Kidney glomerular epithelial cell (primary cell): ENCODE results near the gene UBE2S.

Experiments
- DNase-seq: peaks from one replicate; lab custom pipeline; 2025; lab: John Stamatoyannopoulos, UW

The UBE2S gene

DNA sequence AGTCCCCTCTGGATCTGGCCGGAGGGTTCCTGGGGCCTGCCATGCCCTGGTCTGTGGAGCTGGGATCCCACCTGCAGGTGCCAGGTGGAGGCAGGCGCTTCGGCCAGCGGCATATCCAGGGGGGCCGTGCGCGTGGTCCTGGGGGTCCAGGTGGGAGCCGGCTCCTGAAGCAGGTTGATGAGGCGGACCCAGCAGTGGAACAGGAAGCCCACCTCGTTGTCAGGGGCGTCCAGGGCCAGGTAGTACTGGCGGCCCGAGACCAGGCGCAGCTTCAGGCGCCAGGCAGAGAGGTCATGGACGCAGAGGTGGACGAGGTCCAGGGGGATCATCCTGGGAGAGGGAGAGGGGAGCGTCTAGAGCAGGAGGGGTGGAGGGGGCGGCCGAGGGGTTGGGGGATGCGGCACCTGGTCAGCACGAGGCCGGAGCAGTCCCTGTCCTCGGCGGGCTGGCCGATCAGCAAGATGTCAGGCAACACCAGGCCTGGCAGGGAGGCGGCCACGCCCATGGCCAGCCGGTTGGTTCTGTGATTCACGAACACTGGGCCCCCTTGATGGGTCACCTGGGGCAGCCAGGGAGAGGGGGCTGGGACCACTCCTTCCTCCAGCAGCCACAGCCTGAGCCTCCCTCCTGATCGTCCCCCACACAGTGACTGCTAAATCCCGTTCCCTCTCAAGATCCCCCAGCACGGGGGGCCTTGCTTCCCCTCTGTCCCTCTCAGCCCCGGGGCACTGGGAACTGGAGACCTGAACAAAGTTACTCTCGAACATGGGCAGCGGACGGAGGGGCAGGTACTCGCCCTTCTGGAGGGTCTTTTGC is 45.2 kb downstream of the UBE2S start:
- no peak for DNase-seq

DNA sequence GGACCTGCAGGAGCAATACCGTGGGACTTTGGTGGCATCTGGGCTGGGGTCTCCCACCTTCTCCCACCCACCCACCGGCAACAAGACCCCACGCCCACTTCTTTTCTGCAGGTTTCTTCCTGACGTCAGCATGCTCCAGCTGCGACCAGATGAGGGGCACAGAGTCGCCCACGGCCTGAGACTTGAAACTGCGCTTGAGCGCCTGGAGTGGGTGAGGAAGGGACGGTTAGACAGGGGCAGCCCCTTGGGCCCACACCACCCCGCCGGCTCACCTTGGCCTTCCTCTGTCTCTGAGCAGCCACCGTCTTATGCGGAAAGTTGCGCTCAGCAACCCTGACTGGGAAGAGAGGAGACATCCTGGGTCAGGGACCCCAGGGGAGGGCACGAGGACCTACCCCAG is 46.7 kb downstream of the UBE2S start:
- no peak for DNase-seq

DNA sequence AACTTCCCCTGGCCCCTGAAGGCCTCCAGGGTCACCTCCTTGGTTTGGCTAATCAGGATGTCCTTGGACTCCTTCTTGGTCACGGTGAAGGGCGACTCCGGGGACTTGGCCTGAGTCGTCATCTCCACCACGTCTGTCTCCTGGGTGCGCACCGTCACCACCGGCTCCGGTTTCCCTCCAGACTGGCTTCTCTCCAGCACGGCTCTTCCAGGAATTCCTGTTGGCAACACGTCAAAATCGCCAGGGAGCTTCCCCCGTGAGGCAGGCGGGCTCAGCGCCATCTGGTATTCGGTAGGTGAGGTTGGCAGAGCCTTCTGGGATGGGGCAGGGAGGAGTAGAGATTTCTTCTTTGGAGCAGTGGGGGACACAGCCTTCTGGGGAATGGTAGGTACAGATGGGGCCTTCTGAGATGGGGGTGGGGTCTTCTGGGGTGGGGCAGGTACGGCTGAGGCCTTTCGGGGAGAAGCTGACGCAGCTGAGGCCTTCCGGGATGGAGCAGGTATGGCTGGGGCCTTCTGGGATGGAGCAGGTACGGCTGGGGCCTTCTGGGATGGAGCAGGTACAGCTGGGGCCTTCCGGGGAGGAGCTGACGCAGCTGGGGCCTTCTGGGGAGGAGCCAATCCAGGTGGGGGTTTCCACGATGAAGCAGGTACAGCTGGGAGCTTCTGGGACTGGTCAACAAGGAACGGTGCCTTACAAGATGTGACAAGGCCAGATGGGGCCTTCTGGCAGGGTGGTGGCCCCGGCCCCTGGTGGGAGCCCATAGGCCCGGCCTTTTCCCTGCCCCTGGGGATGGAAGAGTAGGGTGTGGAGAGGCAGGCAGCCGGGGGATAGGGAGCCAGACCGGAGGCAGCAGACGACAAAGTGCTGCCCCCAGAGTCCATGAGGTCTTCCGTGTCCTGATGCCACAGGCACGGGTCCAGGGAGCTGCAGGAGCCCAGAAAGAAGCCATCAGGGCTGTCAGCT is 48.4 kb downstream of the UBE2S start:
- DNase-seq: no peak

DNA sequence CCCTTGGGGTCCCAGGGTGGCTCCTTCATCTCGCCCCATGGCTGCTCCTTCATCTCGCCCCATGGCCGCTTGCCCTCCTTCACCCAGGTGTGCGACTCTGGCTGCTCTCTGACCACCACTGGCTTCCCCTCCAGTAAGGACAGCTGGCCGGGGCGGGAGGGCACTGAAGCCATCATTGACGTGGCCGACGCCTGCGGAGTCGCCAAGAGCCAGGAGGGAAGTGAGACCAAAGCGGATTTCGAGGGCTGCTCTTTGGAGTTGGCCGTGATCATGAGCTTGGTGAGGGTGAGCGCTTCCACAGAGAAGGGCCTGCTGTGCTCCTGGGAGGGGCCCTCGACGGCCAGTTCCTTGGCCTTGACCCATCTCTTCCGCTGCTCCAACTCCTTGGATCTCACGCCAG is 49.1 kb downstream of the UBE2S start:
- DNase-seq: no peak

DNA sequence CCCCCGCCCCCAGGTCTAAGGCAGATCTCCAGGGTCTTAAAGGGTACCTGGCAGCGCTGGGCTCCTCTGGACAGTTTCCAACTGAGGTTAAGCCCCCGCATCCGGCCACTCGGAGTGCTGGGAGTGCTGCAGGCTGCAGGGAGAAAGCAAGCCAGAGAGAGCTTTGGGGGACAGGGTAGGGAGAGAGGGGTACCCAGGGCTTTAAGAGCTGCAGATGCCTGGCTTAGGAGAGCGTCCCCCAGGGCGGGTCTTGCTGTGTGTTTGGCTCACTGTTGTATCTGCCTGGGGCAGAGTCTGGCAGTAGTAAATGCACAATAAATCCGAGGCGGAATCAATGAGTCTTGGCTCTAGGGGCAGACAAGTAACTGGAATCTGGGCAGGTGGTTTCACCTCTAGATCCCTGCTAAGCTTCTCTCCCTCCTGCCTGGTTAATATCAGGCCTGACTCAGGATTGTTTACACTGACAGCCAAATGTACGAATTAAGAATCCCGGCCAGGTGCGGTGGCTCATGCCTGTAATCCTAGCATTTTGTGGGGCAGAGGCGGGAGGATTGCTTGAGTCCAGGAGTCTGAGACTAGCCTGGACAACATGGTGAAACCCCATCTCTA is 52.3 kb downstream of the UBE2S start:
- no peak for DNase-seq

DNA sequence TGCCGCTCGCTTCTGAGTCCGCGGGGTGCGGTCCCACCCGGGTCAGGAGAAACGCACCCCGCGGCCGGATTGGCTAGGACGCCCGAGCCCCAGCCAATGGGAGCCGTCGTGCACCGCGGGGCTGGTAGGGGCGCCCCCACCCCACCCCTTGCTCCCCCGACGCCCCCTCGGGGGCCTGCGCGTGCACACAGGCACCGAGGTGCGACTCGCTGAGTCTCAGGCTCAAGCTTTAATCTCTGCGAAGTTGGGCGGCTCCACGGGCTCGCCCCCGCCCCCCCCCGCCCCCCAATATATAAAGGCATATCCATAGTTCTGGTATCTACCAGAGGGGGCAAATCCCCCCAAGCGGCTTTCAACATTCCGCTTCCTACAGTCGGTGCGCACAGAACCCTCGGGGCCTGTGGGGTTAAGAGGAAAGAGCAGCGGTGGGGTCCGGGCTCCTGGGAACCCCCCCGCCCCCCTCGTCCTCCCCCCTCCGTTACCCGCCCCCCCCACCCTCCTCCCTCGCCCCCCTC is 52.8 kb downstream of the UBE2S start, which contains the start of gene COX6B2:
COX6B2 (minus strand) TSS at position 22 of the 515 bp plus-strand sequence. CDS start 198 bp downstream, outside the sequence.
- DNase-seq: no peak

DNA sequence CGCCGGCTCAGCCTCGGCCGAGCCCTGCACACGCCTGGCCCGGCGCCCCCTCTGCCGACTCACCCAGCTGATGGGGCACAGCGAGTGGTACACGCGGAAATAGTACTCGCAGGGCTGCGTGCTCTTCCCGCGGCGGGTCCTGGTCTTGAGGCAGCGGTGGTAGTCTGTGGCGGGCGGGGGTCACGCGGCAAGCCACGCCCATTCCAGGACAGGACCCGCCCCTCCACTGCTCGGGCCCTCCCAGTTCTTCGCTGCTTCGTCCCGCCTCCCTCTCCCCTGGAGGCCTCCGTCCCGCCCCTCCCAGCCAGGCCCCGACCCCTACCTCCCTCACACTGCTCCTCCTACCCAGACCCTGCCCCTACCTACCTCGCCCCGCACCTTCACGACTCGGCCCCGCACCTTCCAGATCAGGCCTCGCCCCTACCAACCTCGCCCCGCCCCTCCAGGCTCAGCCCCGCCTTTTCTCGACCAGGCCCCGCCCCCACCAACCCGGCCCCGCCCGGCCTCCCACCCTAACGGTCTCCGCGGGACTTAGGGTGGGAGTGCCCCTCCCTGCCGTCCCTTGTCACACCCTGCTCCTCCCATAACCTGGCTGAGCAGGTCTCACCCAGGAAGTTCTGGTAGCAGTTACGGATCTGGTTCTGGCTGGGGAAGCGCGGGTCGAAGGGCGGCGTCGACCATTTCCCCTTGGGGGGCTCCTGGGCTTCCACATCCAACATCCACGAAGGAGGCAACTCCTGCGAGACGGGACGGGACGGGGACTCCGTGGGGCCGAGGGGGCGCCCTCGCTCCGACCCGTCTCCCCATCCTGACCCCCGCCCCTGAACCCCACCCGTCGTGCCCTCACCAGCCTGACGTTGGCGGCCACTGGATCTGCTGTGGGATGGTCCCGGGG is 53.5 kb downstream of the UBE2S start:
- DNase-seq: peak; percentile 27

DNA sequence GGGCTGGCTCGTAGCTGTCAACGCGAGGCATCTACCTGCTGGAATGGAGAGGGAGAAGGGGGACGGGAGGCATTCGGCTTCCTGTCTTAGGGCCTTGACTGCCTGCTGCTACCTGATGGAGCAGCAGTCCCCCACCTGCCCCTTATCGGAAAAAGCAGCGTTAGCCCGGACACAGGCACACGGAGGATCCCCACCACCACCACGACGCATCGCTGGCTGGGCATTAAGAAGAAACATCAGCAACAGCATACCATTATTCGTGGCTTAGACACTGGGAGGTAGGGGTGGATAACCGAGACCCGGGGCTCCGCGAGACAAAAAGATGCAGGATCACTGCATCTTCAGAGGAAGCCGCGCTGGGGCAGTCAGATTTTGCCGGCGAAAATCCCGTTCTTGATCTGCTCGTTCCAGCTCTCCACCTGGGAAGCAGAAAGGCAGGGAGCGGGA is 54.2 kb downstream of the UBE2S start:
- DNase-seq: no peak

DNA sequence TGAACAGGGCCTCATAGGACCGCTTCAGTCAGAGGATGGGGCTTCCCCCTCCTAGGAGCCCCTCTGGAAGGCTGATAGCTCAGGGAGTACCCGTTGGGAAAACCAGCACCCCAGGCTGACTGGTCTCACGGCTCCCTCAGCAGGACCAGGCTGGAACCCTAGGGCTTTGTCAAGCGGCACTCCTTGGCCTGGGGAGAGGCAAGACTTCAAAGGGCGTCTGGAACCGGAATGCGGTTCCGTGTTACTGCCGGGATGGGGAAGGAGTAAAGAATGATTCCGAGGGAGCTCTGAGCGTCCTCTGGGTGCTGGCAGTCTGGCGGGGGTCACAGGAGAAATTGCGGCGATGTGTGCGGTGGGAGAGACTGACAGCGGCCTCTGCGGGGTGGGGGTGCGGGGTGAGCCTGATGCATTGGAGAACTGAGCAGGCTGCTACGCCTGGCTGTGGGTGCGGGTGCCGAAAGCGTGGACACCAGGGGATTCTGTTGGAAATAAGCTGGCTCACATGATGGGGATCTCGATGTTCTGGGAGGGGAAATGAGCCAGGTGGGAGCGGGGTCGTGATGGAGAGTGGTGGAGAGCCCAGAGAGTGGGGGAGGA is 54.9 kb downstream of the UBE2S start:
- DNase-seq: no peak

DNA sequence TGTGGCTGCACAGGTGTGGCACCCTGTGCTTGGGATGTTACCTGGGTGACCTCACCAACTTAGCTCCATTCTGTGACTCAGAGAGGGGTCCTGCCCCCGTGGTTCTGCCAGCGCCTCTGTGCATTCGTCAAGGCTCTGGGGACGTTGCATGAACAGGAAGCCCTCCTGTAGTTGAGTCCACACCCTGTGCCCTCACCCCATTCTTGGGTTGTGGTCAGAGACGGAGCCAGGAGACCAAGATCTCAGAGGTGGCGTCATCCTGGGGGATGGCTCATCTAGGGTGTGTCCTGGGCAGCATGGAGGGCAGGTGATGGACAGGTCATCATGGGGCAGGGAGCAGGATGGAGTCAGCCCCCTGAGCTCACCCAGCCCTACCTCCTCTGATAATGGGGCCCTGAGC is 55.5 kb downstream of the UBE2S start:
- no peak for DNase-seq

DNA sequence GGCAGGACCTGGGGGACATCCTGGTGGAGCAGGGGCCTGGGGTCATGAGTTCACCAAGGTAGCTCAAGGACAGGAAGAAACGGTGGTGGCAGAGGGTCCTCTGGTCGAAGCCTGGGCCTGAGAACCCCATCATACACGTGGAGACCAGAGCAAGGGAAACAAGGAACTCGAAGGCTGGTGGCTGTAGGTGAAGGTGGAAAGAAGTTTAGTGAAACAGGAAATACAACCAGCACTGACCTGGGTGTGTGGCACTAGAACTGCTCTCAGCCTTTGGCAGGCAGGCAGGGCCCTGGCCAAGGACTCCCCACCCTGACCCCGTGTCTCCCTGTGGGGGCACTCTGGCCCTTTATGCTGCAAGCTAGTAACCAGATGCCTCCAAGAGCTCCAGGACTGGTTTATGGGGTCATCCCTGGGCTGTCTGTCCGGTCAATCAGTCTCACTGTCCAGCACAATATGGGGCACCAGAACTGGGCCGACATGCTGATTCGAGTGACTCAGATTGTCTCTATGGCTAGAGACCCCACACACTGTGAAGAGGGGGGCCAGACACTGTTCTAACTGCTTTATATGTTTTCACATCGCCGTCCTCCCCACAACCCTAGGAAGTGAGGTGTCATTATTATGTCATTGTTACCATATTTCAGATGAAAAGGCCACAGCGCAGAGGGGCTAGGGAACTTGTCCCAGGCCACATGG is 56.8 kb downstream of the UBE2S start:
- DNase-seq: no peak
